ENCODE data around the gene CAPN2. TPM values are rescaled to one million over a fixed set of nuclear protein-coding genes. Genes with fewer than 3 reads are reported as not detected.
A peak's percentile ranks its signal among the peaks of the same experiment; 100 is the strongest.

The CAPN2 gene
- total RNA-seq, 4 donors from 2014 or later, result 143 to 276 (median 202) TPM

DNA sequence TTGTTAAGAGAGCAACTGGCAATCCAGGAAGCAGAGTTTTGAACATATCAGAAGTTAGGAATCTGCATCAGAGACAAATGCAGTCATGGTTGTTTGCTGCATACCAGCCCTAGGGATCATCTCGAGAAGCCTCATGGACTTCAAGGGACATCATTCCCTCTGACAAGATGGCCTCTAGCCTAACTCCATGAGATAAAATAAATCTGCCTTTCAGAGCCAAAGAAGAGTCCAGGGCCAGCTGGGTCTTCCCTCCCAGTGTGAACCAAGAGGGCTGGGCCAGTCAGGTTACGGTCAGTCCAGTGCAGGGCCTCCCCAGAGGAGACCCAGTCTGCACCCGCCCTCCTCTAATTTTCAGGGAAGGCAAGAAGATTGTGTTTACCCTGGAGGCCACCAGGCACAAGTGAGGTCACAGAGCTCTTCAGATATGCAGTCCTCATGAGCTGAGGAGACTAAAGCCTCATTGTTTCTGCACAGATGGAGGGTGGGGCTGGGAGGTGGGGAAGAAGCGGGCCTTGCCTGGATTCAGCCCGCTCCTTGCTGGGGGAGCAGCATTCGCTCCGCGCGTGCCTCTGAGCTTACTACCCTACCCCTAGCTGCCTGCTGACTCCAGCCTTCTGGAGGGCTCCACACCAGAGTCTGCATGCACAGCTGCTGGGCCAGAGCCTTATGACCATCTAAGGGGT lies 52.8 kb downstream of the CAPN2 start:
- H3K27ac ChIP-seq, result no peak overlapping the region
- TF ChIP-seq, protein P1, sequence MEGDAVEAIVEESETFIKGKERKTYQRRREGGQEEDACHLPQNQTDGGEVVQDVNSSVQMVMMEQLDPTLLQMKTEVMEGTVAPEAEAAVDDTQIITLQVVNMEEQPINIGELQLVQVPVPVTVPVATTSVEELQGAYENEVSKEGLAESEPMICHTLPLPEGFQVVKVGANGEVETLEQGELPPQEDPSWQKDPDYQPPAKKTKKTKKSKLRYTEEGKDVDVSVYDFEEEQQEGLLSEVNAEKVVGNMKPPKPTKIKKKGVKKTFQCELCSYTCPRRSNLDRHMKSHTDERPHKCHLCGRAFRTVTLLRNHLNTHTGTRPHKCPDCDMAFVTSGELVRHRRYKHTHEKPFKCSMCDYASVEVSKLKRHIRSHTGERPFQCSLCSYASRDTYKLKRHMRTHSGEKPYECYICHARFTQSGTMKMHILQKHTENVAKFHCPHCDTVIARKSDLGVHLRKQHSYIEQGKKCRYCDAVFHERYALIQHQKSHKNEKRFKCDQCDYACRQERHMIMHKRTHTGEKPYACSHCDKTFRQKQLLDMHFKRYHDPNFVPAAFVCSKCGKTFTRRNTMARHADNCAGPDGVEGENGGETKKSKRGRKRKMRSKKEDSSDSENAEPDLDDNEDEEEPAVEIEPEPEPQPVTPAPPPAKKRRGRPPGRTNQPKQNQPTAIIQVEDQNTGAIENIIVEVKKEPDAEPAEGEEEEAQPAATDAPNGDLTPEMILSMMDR (IDR thresholded peaks at IDR 0.05), result no peak
- TF ChIP-seq POLR2A (IDR thresholded peaks at IDR 0.05), result no peak
- no peak overlapping the region for H3K4me3 ChIP-seq
- H3K9me3 ChIP-seq, result no peaks in the 10 kb centered on the region
- no peaks in the 10 kb centered on the region for H3K27me3 ChIP-seq
- H3K4me1 ChIP-seq, result no peaks in the 10 kb centered on the region
- H3K36me3 ChIP-seq, result peaks cover 0 to 79% (median 2%) of the 10 kb centered on the region in 3 donors
- peak in 1 of 3 donors; percentile 46 for DNase-seq

DNA sequence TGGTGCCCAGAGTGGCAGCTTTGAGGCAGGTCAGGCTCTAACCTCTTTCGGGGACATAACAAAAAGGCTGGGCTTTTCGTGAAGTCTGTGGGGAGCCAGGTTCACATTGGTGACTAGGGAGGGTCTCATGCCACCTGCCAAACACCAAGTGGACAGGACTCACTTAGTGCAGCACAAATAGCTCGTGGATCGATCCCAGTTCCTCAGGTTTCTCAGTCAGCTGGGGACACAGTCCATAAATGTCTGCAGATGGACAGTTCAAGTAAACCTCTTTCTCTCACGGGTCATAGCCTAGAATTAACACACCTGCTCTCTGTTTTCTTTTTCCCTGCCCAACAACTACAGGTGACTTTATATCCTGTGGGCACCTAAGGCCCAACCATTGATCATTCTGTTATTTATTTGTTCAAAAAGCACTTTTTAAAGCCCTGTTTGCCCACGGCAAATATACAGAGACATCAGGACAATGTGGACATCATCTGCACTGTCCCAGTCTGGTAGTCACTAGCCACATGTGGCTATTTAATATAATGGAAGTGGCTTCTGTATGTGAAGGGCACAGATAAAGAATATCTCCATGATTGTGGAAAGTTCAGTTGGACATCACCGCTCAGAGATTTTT lies 53.5 kb downstream of the CAPN2 start:
- H3K36me3 ChIP-seq, result peaks cover 0 to 79% (median 2%) of the 10 kb centered on the region in 3 donors

DNA sequence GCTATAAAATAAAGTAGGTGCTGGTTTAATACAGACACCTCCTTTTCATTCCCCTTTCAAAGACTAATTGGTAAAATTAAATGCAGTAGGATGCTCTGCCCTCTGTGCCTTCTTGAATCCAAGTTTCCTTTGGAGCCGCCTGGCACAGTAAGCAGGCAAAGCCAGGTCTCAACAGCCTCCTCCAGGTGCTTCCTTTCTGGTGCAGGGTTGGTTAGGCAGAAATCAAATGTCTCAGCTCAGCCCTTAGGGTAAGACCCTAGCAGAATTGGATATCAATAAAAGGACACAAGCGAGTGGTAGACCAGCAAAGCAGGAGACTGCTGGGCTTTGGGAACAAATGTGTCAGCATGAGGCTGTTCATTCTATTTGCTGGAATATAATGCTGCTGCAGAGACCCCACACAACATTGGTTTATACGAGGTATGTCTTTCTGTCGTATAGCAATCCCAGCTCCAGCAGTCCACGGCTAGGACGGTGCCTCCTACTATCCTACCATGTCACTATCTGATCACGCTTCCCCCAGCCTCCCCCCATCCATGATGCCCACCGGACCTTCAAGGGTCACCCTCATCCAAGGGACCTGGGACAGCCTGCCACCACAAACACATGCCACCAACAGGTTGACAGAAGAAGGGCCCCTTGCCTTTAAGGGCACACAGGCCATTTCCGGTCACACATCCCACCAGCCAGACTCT lies 58.4 kb downstream of the CAPN2 start:
- Histone ChIP-seq H3K27me3 (no peaks in the 10 kb centered on the region), H3K4me1 (peaks cover 0 to 18% (median 0%) of the 10 kb centered on the region in 4 donors), H3K36me3 (peaks cover 0 to 77% (median 2%) of the 10 kb centered on the region in 3 donors), H3K27ac (peak overlapping the region in 3 of 4 donors; percentile 15 to 73 (median 38)), H3K9me3 (no peaks in the 10 kb centered on the region), H3K4me3 (no peak overlapping the region)
- TF ChIP-seq, protein P1 (IDR thresholded peaks at IDR 0.05), result no peak
- TF ChIP-seq POLR2A (IDR thresholded peaks at IDR 0.05), result no peak
- peak in 1 of 3 donors; percentile 34 for DNase-seq

More for the DNA sequence above, 53.5 kb downstream of the CAPN2 start:
- DNase-seq, result no peak
- Histone ChIP-seq H3K27me3 (no peaks in the 10 kb centered on the region), H3K9me3 (no peaks in the 10 kb centered on the region), H3K4me1 (peaks cover 0 to 2% (median 0%) of the 10 kb centered on the region in 4 donors), H3K4me3 (no peak overlapping the region), H3K27ac (no peak overlapping the region)
- TF ChIP-seq, protein P1 (IDR thresholded peaks at IDR 0.05), result no peak
- no peak for TF ChIP-seq POLR2A (IDR thresholded peaks at IDR 0.05)

DNA sequence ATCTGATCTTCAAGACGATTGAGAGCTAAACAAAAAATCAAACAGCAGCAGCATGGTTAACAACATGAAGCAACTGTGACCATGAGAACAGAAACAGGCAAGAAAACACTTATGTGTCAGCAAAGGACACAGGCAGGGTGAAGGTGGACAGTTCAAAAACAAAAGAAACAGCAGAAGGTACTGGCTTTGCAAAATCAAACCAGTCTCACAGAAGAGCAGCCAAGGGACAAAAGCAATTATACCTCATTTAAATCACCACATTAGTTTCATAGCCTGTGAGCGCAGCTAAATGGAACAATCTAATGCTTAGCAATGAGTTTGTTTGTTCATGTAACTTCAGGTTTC lies 59.1 kb downstream of the CAPN2 start:
- peaks cover 0 to 18% (median 0%) of the 10 kb centered on the region in 4 donors for H3K4me1 ChIP-seq
- no peaks in the 10 kb centered on the region for H3K27me3 ChIP-seq
- no peak overlapping the region for H3K4me3 ChIP-seq
- TF ChIP-seq POLR2A (IDR thresholded peaks at IDR 0.05), result no peak
- H3K27ac ChIP-seq, result peak overlapping the region in 3 of 4 donors; percentile 15 to 73 (median 38)
- H3K9me3 ChIP-seq, result no peaks in the 10 kb centered on the region
- no peak for DNase-seq
- H3K36me3 ChIP-seq, result peaks cover 0 to 77% (median 2%) of the 10 kb centered on the region in 3 donors

DNA sequence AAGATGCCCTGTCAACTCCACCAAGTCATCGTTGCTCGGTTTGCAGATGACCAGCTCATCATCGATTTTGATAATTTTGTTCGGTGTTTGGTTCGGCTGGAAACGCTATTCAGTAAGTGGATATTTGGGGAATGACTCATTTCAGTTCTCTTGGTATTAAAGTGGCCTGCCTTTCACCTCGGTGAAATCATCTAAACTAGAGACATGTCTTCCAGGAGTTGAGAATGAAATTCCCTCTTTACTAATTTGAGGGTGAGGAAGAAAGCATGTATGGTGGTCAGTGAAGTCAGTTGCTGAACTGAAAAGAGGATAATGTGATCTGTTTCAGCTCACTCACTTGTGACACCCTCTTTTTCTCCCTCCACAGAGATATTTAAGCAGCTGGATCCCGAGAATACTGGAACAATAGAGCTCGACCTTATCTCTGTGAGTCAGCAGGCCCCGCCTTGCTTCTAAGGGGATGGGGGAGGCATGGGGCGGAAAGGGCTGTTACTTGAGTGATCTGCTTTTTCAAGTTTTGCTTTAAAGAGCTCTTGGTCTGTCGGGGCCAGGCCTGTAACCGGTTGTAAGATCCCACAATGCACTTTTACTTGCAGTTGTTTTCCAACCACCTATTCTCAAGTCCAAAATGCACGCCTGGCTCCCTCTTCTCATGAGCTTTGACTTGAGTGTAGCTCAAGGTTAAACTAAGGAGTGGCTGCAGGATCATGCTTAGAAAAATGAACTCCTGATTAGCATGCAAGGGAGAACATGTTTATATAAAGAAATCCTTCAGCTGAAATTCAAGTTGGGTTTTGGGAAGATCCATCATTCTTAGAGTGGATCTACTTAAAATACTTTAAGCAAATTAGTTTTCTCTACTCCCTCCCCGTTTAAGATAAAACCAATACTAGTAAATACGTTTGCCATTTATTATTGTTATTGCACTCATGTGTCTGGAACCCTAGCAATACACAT lies 59.8 kb downstream of the CAPN2 start:
- Histone ChIP-seq H3K27ac (peak overlapping the region in 3 of 4 donors; percentile 15 to 73 (median 38)), H3K9me3 (no peaks in the 10 kb centered on the region), H3K4me1 (peaks cover 0 to 18% (median 0%) of the 10 kb centered on the region in 4 donors), H3K4me3 (no peak overlapping the region), H3K27me3 (no peaks in the 10 kb centered on the region), H3K36me3 (peaks cover 0 to 80% (median 2%) of the 10 kb centered on the region in 3 donors)
- TF ChIP-seq, protein P1 (IDR thresholded peaks at IDR 0.05), result no peak
- TF ChIP-seq POLR2A (IDR thresholded peaks at IDR 0.05), result no peak
- DNase-seq, result no peak

Data from Peyer's patch (tissue), 4 donors.